SK-N-SH (cell line): Measurements from ENCODE around the gene CALML6. TPM values are rescaled to one million over a fixed set of nuclear protein-coding genes. Genes with fewer than 3 reads are reported as not detected.

Source experiments
- CTCF ChIA-PET: fragments of 300-600, 350-600 bp; formaldehyde crosslinking; extraction: SDS; loops from one replicate; lab custom pipeline; 2021; lab: Yijun Ruan, JAX
- POLR2A ChIA-PET: fragments of 350-600 bp; sonication (Branson Sonifier 250); formaldehyde crosslinking; extraction: SDS; loops from one replicate; lab custom pipeline; 2020; ENCODE audit warnings: antibody characterized with exemption, inconsistent platforms; lab: Yijun Ruan, JAX
- DNase-seq: peaks from one replicate; pipeline ENCODE4 v3.0.0; 2012
- H2AFZ ChIP-seq: fragments of 200-600 bp; sonication (generic); 2 replicates; pipeline ENCODE4 v1.8.1; 2016; ENCODE audit warnings: antibody characterized with exemption, mild to moderate bottlenecking, low read depth
- H3F3A ChIP-seq: fragments of 200-600 bp; sonication (generic); replicated peaks from 2 replicates; pipeline ENCODE3; 2016; ENCODE audit warnings: antibody characterized with exemption, mild to moderate bottlenecking; ENCODE audit not compliant: insufficient read depth
- H3K27ac ChIP-seq, 2 experiments: fragments of 200-500 bp in 1 of 2; fragments of 200-600 bp in 1 of 2; sonication (Bioruptor generic) in 1 of 2; sonication (generic), shearing (Covaris generic) in 1 of 2; 2 replicates each; pipeline versions ENCODE4 v1.5.1 to v1.6.1; 2014 to 2016; ENCODE audit warnings: low read depth in 2 of 2, inconsistent platforms in 1 of 2, low read length in 1 of 2, mild to moderate bottlenecking in 1 of 2, mixed read lengths in 1 of 2
- H3K27me3 ChIP-seq: fragments of 200-600 bp; sonication (generic), shearing (Covaris generic); 2 replicates; pipeline ENCODE4 v1.6.1; 2016; ENCODE audit warnings: mixed run types; ENCODE audit not compliant: insufficient read depth
- H3K36me3 ChIP-seq, 2 experiments: fragments of 200-500 bp in 1 of 2; fragments of 200-600 bp in 1 of 2; sonication (Bioruptor generic) in 1 of 2; sonication (generic) in 1 of 2; replicated peaks in 1 of 2; 2 replicates each; pipeline versions ENCODE3 to v1.5.1; 2014 to 2016; ENCODE audit warnings: low read length in 1 of 2, mild to moderate bottlenecking in 1 of 2; ENCODE audit not compliant: insufficient read depth in 2 of 2, control insufficient read depth in 1 of 2
- H3K4me1 ChIP-seq, 2 experiments: fragments of 200-500 bp in 1 of 2; fragments of 200-600 bp in 1 of 2; sonication (Bioruptor generic) in 1 of 2; sonication (generic), shearing (Covaris generic) in 1 of 2; 2 replicates each; pipeline versions ENCODE4 v1.5.1 to v1.6.1; 2014 to 2016; ENCODE audit warnings: low read depth in 1 of 2, low read length in 1 of 2, mixed run types in 1 of 2; ENCODE audit not compliant: insufficient read depth in 2 of 2, control insufficient read depth in 1 of 2
- H3K4me2 ChIP-seq: fragments of 200-600 bp; sonication (generic), shearing (Covaris generic); 2 replicates; pipeline ENCODE4 v1.6.1; 2017; ENCODE audit warnings: mixed run types
- H3K4me3 ChIP-seq, 2 experiments: fragments of 200-500 bp in 1 of 2; fragments of 200-600 bp in 1 of 2; sonication (Bioruptor generic) in 1 of 2; sonication (generic), shearing (Covaris generic) in 1 of 2; 2 replicates each; pipeline versions ENCODE4 v1.5.1 to v1.8.1; 2014 to 2016; ENCODE audit warnings: low read depth in 2 of 2, inconsistent platforms in 1 of 2, low read length in 1 of 2, mild to moderate bottlenecking in 1 of 2, mixed read lengths in 1 of 2, moderate library complexity in 1 of 2
- H3K79me2 ChIP-seq: fragments of 200-600 bp; sonication (generic); 2 replicates; pipeline ENCODE4 v1.8.1; 2017; ENCODE audit warnings: mild to moderate bottlenecking; ENCODE audit not compliant: insufficient read depth
- H3K9ac ChIP-seq: fragments of 200-600 bp; sonication (generic); 2 replicates; pipeline ENCODE4 v1.6.1; 2017; ENCODE audit warnings: mixed run types
- H3K9me2 ChIP-seq: fragments of 200-600 bp; sonication (generic); 2 replicates; pipeline ENCODE4 v1.6.1; 2017; ENCODE audit warnings: mixed run types
- H3K9me3 ChIP-seq: fragments of 200-600 bp; sonication (generic); 2 replicates; pipeline ENCODE4 v1.6.1; 2017; ENCODE audit warnings: mixed run types, mild to moderate bottlenecking, moderate library complexity
- H4K20me1 ChIP-seq: fragments of 200-600 bp; sonication (generic); 2 replicates; pipeline ENCODE4 v1.6.1; 2017; ENCODE audit warnings: mild to moderate bottlenecking, mixed run types; ENCODE audit not compliant: insufficient read depth
- CHD2 ChIP-seq: fragments of 150-350 bp; IDR thresholded peaks from 2 replicates; pipeline ENCODE4 v1.6.1; 2018; ENCODE audit warnings: low read length; ENCODE audit not compliant: partially characterized antibody
- CTCF ChIP-seq: fragments of 200-600 bp; sonication (generic); IDR thresholded peaks from 2 replicates; pipeline ENCODE4 v1.6.1; 2017; ENCODE audit warnings: antibody characterized with exemption, mild to moderate bottlenecking, moderate library complexity
- ELF1 ChIP-seq: IDR thresholded peaks from 2 replicates; pipeline ENCODE4 v1.4.0; 2012
- EP300 ChIP-seq, 2 experiments: IDR thresholded peaks; 2 replicates each; pipeline versions ENCODE4 v1.4.0 to v1.6.1; 2012; ENCODE audit warnings: borderline replicate concordance in 1 of 2, low read depth in 1 of 2, low read length in 1 of 2
- EZH2phosphoT487 ChIP-seq: fragments of 200-600 bp; sonication (generic); IDR thresholded peaks from 2 replicates; pipeline ENCODE4 v1.6.1; 2017; ENCODE audit warnings: low read depth, mixed run types, mild to moderate bottlenecking, antibody characterized with exemption, moderate library complexity, borderline replicate concordance
- FOXJ3 ChIP-seq: sonication (generic); formaldehyde crosslinking; IDR thresholded peaks from 2 replicates; pipeline ENCODE4 v1.5.1; 2020; ENCODE audit warnings: mild to moderate bottlenecking, missing genetic modification reagents
- FOXM1 ChIP-seq: IDR thresholded peaks from 2 replicates; pipeline ENCODE4 v1.4.0; 2012; ENCODE audit warnings: low read depth, mild to moderate bottlenecking
- JUND ChIP-seq: IDR thresholded peaks from 2 replicates; pipeline ENCODE4 v1.4.0; 2012
- MAX ChIP-seq: IDR thresholded peaks from 2 replicates; pipeline ENCODE4 v1.4.0; 2012; ENCODE audit warnings: low read depth
- MEF2A ChIP-seq: IDR thresholded peaks from 2 replicates; pipeline ENCODE4 v1.4.0; 2012; ENCODE audit warnings: low read depth, borderline replicate concordance
- MXI1 ChIP-seq: IDR thresholded peaks from 2 replicates; pipeline ENCODE4 v1.6.1; 2012; ENCODE audit warnings: mild to moderate bottlenecking, low read depth, low read length, improper control_type of control experiment
- NRF1 ChIP-seq: IDR thresholded peaks from 2 replicates; pipeline ENCODE4 v1.6.1; 2012; ENCODE audit warnings: low read depth, mild to moderate bottlenecking, low read length
- POLR2AphosphoS5 ChIP-seq: IDR thresholded peaks from 2 replicates; pipeline ENCODE4 v1.6.1; 2012; ENCODE audit warnings: low read depth, low read length
- RAD21 ChIP-seq: IDR thresholded peaks from 2 replicates; pipeline ENCODE4 v1.6.1; 2012; ENCODE audit warnings: mild to moderate bottlenecking, low read length
- RCOR1 ChIP-seq: fragments of 150-350 bp; IDR thresholded peaks from 2 replicates; pipeline ENCODE4 v1.6.1; 2017; ENCODE audit warnings: antibody characterized with exemption, low read length
- RXRA ChIP-seq: IDR thresholded peaks from 2 replicates; pipeline ENCODE4 v1.4.0; 2012; ENCODE audit warnings: low read depth, mild to moderate bottlenecking, borderline replicate concordance
- SIN3A ChIP-seq: IDR thresholded peaks from 2 replicates; pipeline ENCODE4 v1.6.1; 2012; ENCODE audit warnings: low read depth, mild to moderate bottlenecking, low read length, moderate library complexity, borderline replicate concordance
- SMC3 ChIP-seq: IDR thresholded peaks from 2 replicates; pipeline ENCODE4 v1.6.1; 2012; ENCODE audit warnings: low read depth, low read length, improper control_type of control experiment
- TAF1 ChIP-seq: IDR thresholded peaks from 2 replicates; pipeline ENCODE4 v1.6.1; 2012; ENCODE audit warnings: low read depth, mild to moderate bottlenecking, low read length, moderate library complexity, borderline replicate concordance
- TCF12 ChIP-seq: IDR thresholded peaks from 2 replicates; pipeline ENCODE4 v1.4.0; 2012
- TEAD4 ChIP-seq: IDR thresholded peaks from 2 replicates; pipeline ENCODE4 v1.4.0; 2012; ENCODE audit warnings: mild to moderate bottlenecking, borderline replicate concordance; ENCODE audit not compliant: insufficient read depth
- WGBS: methylation state at CpG from one replicate; pipeline ENCODE4 v1.1.6; 2017; ENCODE audit warnings: low lambda C conversion rate; 5-methylcytosine and 5-hydroxymethylcytosine counted together
- polyA plus RNA-seq, 3 experiments: library from polyadenylated mRNA; depleted of rRNA; stranded (reverse); fragments of >200 nt; gene quantifications; 2 replicates each; pipeline ENCODE4 v1.2.3, GENCODE V29; 2012
- TF ChIP-seq, protein P1 (sequence below): IDR thresholded peaks from 2 replicates; pipeline ENCODE4; 2012
- TF ChIP-seq, protein P2 (sequence below): IDR thresholded peaks from 2 replicates; pipeline ENCODE4 v1.4.0; 2012; ENCODE audit warnings: low read depth, borderline replicate concordance

Gene CALML6
- polyA plus RNA-seq, 1 of the 3 experiments (the other 2 are of a cell fraction): 0.87 TPM

DNA sequence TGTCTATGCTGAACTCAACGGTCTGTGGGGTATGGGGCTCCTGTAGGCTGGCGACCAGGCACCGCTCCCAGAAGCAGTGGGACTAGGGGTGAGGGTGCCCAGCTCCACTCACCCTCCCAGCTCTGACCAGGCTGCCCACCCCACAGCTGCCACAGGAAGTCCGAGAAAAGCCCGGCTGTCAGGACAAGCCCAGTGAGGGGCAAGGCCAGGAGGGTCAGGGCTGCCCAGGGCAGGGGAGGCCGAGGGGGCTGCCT, 7.6 kb downstream of the CALML6 start:
- Histone ChIP-seq H2AFZ (no peak overlapping the region), H3K9ac (no peak overlapping the region), H3K9me2 (no peaks in the 10 kb centered on the region), H3K4me3 (no peak overlapping the region), H4K20me1 (no peaks in the 10 kb centered on the region), H3K4me2 (no peak overlapping the region), H3K27ac (no peak overlapping the region), H3K79me2 (no peaks in the 10 kb centered on the region), H3K4me1 (peaks cover 0 to 15% of the 10 kb centered on the region in 2 experiments; a peak in 1 of 4 replicates), H3K27me3 (no peaks in the 10 kb centered on the region), H3K36me3 (no peaks in the 10 kb centered on the region), H3K9me3 (no peaks in the 10 kb centered on the region), H3F3A (no peaks in the 10 kb centered on the region)
- TF ChIP-seq TCF12 (no peak), MEF2A (no peak), SIN3A (no peak), SMC3 (no peak), NRF1 (no peak), MXI1 (no peak), CHD2 (no peak)
- ChIA-PET POLR2A (no interaction called here), CTCF (interaction anchor here (0.8 to 2.4 kb wide), 3 partner anchors 14 to 38 kb away, joined by 3 to 10 read pairs (median 3); no protein-coding TSS in a partner anchor)
- WGBS: 100% methylated on average over 1 of the region's 6 CpGs
- DNase-seq: no peak

GRCh38 chr1:1922956-1923833, 8.1 kb downstream of the CALML6 start:
- Histone ChIP-seq H3F3A (no peaks in the 10 kb centered on the region), H3K4me3 (no peak overlapping the region), H3K27me3 (no peaks in the 10 kb centered on the region), H3K4me1 (peaks cover 0 to 13% of the 10 kb centered on the region in 2 experiments; a peak in 1 of 4 replicates), H3K4me2 (no peak overlapping the region), H3K27ac (no peak overlapping the region), H3K9me2 (no peaks in the 10 kb centered on the region), H3K9ac (no peak overlapping the region), H3K9me3 (no peaks in the 10 kb centered on the region), H4K20me1 (no peaks in the 10 kb centered on the region), H3K79me2 (no peaks in the 10 kb centered on the region), H2AFZ (no peak overlapping the region), H3K36me3 (no peaks in the 10 kb centered on the region)
- WGBS: 77% methylated on average over 14 of the region's 29 CpGs
- no peak for TF ChIP-seq CTCF
- TF ChIP-seq POLR2AphosphoS5: no peak
- TF ChIP-seq, protein P1, sequence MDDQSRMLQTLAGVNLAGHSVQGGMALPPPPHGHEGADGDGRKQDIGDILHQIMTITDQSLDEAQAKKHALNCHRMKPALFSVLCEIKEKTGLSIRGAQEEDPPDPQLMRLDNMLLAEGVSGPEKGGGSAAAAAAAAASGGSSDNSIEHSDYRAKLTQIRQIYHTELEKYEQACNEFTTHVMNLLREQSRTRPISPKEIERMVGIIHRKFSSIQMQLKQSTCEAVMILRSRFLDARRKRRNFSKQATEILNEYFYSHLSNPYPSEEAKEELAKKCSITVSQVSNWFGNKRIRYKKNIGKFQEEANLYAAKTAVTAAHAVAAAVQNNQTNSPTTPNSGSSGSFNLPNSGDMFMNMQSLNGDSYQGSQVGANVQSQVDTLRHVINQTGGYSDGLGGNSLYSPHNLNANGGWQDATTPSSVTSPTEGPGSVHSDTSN: no peak
- TF ChIP-seq CHD2: no peak
- no peak for TF ChIP-seq MAX
- no peak for TF ChIP-seq TEAD4
- TF ChIP-seq ELF1: no peak
- TF ChIP-seq TAF1: no peak
- no peak for TF ChIP-seq RXRA
- TF ChIP-seq, protein P2, sequence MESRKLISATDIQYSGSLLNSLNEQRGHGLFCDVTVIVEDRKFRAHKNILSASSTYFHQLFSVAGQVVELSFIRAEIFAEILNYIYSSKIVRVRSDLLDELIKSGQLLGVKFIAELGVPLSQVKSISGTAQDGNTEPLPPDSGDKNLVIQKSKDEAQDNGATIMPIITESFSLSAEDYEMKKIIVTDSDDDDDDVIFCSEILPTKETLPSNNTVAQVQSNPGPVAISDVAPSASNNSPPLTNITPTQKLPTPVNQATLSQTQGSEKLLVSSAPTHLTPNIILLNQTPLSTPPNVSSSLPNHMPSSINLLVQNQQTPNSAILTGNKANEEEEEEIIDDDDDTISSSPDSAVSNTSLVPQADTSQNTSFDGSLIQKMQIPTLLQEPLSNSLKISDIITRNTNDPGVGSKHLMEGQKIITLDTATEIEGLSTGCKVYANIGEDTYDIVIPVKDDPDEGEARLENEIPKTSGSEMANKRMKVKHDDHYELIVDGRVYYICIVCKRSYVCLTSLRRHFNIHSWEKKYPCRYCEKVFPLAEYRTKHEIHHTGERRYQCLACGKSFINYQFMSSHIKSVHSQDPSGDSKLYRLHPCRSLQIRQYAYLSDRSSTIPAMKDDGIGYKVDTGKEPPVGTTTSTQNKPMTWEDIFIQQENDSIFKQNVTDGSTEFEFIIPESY: no peak
- TF ChIP-seq JUND: no peak
- TF ChIP-seq RAD21: no peak
- no peak for TF ChIP-seq MXI1
- TF ChIP-seq EZH2phosphoT487: no peak
- no peak for TF ChIP-seq RCOR1
- no peak for TF ChIP-seq EP300 (IDR thresholded peaks at IDR 0.05; ENCODE audit: borderline replicate concordance in 1 of 2, low read depth in 1 of 2, low read length in 1 of 2)
- no peak for TF ChIP-seq FOXJ3 (CRISPR knock-in tag)
- TF ChIP-seq TCF12: no peak
- no peak for TF ChIP-seq FOXM1
- no peak for DNase-seq
- CTCF ChIA-PET: interaction anchor here (0.8 to 2.4 kb wide), 4 partner anchors 15 to 121 kb away, joined by 3 to 10 read pairs (median 6); no protein-coding TSS in a partner anchor
- POLR2A ChIA-PET: no interaction called here
